PFSK-1 (cell line): ENCODE results near the gene KRTAP6-3.

ENCODE experiments used
- FOXP2 ChIP-seq: optimal IDR thresholded peaks from 2 replicates; pipeline ENCODE3; 2011; ENCODE audit warnings: borderline replicate concordance, control low read depth, inconsistent platforms; ENCODE audit not compliant: insufficient read depth; ENCODE audit errors: extremely low read length, extremely low read depth
- POLR2AphosphoS5 ChIP-seq: IDR thresholded peaks from 2 replicates; pipeline ENCODE4 v1.6.1; 2012; ENCODE audit warnings: low read depth, mild to moderate bottlenecking, control low read depth, low read length, moderate library complexity
- REST ChIP-seq, 2 experiments: IDR thresholded peaks; 2 replicates each; pipeline versions ENCODE4 v1.6.1 to v1.8.0; 2011 to 2012; ENCODE audit warnings: low read depth in 2 of 2, low read length in 2 of 2, control low read depth in 1 of 2, inconsistent platforms in 1 of 2, mild to moderate bottlenecking in 1 of 2, moderate library complexity in 1 of 2; ENCODE audit not compliant: insufficient read depth in 1 of 2
- SIN3A ChIP-seq: IDR thresholded peaks from 2 replicates; pipeline ENCODE4 v1.6.1; 2012; ENCODE audit warnings: mild to moderate bottlenecking, low read length, moderate library complexity, borderline replicate concordance; ENCODE audit not compliant: insufficient read depth
- TAF1 ChIP-seq: IDR thresholded peaks from 2 replicates; pipeline ENCODE4 v1.6.1; 2012; ENCODE audit warnings: low read length, control low read depth, borderline replicate concordance; ENCODE audit not compliant: insufficient read depth

Gene KRTAP6-3

GRCh38 chr21:30582870-30583269 lies 9.4 kb upstream of the KRTAP6-3 start:
- TF ChIP-seq SIN3A, result no peak
- no peak for TF ChIP-seq FOXP2
- no peak for TF ChIP-seq REST (IDR thresholded peaks at IDR 0.05; ENCODE audit: insufficient read depth in 1 of 2, low read depth in 2 of 2, low read length in 2 of 2)
- TF ChIP-seq TAF1, result no peak
- no peak for TF ChIP-seq POLR2AphosphoS5

- TF ChIP-seq POLR2AphosphoS5 (no peak), FOXP2 (no peak), TAF1 (no peak), SIN3A (no peak), REST (IDR thresholded peaks at IDR 0.05; ENCODE audit: insufficient read depth in 1 of 2, low read depth in 2 of 2, low read length in 2 of 2) (no peak)
Measured at GRCh38 chr21:30590297-30590696, 1.9 kb upstream of the KRTAP6-3 start, which contains the start of gene KRTAP22-2. Gene KRTAP22-2, minus strand, starts transcription at chr21:30590397.

- TF ChIP-seq POLR2AphosphoS5 (no peak), TAF1 (no peak), FOXP2 (no peak), REST (IDR thresholded peaks at IDR 0.05; ENCODE audit: insufficient read depth in 1 of 2, low read depth in 2 of 2, low read length in 2 of 2) (no peak), SIN3A (no peak)
Measured at GRCh38 chr21:30598802-30599201, 6.6 kb downstream of the KRTAP6-3 start, which contains the start of gene KRTAP6-2. Gene KRTAP6-2, minus strand, starts transcription at chr21:30598902. Its CDS starts 28 bp downstream, at chr21:30598874.

- TF ChIP-seq POLR2AphosphoS5 (no peak), TAF1 (no peak), SIN3A (no peak), REST (IDR thresholded peaks at IDR 0.05; ENCODE audit: insufficient read depth in 1 of 2, low read depth in 2 of 2, low read length in 2 of 2) (no peak), FOXP2 (no peak)
Measured at GRCh38 chr21:30600787-30601186, 8.5 kb downstream of the KRTAP6-3 start, which contains the start of gene KRTAP22-1. Gene KRTAP22-1, plus strand, starts transcription at chr21:30601087.
